K562 (cell line): ENCODE measurements around the gene SIGLEC11. TPM values are rescaled to one million over a fixed set of nuclear protein-coding genes. Genes with fewer than 3 reads are reported as not detected.

Experiments used
- ATAC-seq: fragments of 200-7000 bp; cut with Tn5 transposase; 3 replicates; pipeline ENCODE4 v1.9.1; 2020; ENCODE audit warnings: moderate library complexity
- BruUV-seq: library from RNA; stranded (reverse); fragments of 400-500 nt; replicated peaks from 2 replicates; lab custom pipeline; 2021; lab: Mats Ljungman, UMichigan
- CTCF ChIA-PET: fragments of 300-600 bp; formaldehyde crosslinking; extraction: SDS; loops from one replicate; lab custom pipeline; 2021; ENCODE audit warnings: low intra/inter-chr PET ratio; lab: Yijun Ruan, JAX
- POLR2A ChIA-PET: fragments of 300-600, 350-650 bp; sonication (Branson Sonifier 250); formaldehyde crosslinking; extraction: SDS; loops from one replicate; lab custom pipeline; 2021; ENCODE audit warnings: antibody characterized with exemption, inconsistent platforms; lab: Yijun Ruan, JAX
- DNase-seq, 4 experiments: peaks; one replicate each; pipeline versions ENCODE4 v3.0.0 to v3.0.0-alpha.2; 2011 to 2018; ENCODE audit warnings: low spot score in 3 of 4, mixed read lengths in 3 of 4; ENCODE audit errors: extremely low read depth in 1 of 4
- FAIRE-seq: peaks from 2 replicates; lab custom pipeline; 2011; peaks lifted over from hg19 to GRCh38; lab: Jason Lieb, UNC
- H2AFZ ChIP-seq: 2 replicates; pipeline ENCODE4 v1.6.0; 2011; ENCODE audit warnings: low read depth, low read length, control low read depth, inconsistent platforms
- H3K27ac ChIP-seq: fragments of 200-600 bp; 3 replicates; pipeline ENCODE4 v1.8.0; 2011; ENCODE audit warnings: low read depth, mild to moderate bottlenecking, control low read depth, inconsistent platforms, low read length, moderate library complexity, mixed read lengths; ENCODE audit errors: extremely low read depth
- H3K27me3 ChIP-seq, 2 experiments: fragments of 300-600 bp in 1 of 2; 2 replicates in 1 of 2; 3 replicates in 1 of 2; pipeline versions ENCODE4 v1.6.0 to v1.8.0; 2011; ENCODE audit warnings: inconsistent platforms in 2 of 2, low read length in 2 of 2, mild to moderate bottlenecking in 1 of 2, mixed read lengths in 1 of 2, moderate library complexity in 1 of 2; ENCODE audit not compliant: control insufficient read depth in 2 of 2, insufficient read depth in 2 of 2
- H3K36me3 ChIP-seq: fragments of 300-600 bp; 3 replicates; pipeline ENCODE4 v1.8.0; 2011; ENCODE audit warnings: mild to moderate bottlenecking, low read length, inconsistent platforms; ENCODE audit not compliant: control insufficient read depth, insufficient read depth
- H3K4me1 ChIP-seq, 2 experiments: fragments of 200-600 bp in 1 of 2; replicated peaks in 1 of 2; 2 replicates in 1 of 2; 3 replicates in 1 of 2; pipeline versions ENCODE4 v1.5.1 to v1.8.0; 2011; ENCODE audit warnings: inconsistent platforms in 2 of 2, low read length in 2 of 2, mild to moderate bottlenecking in 1 of 2, mixed read lengths in 1 of 2, moderate library complexity in 1 of 2; ENCODE audit not compliant: control insufficient read depth in 2 of 2, insufficient read depth in 2 of 2
- H3K4me2 ChIP-seq: 2 replicates; pipeline ENCODE4 v1.6.1; 2011; ENCODE audit warnings: low read length, control low read depth, inconsistent platforms, mixed read lengths; ENCODE audit not compliant: insufficient read depth
- H3K4me3 ChIP-seq: fragments of 200-600 bp; sonication (generic), shearing (Covaris generic); 2 replicates; pipeline ENCODE4 v1.5.1; 2016; ENCODE audit warnings: control low read depth, inconsistent platforms
- H3K79me2 ChIP-seq: fragments of 200-600 bp; 3 replicates; pipeline ENCODE4 v1.8.0; 2011; ENCODE audit warnings: low read length, inconsistent platforms; ENCODE audit not compliant: control insufficient read depth, insufficient read depth
- H3K9ac ChIP-seq, 2 experiments: 2 replicates each; pipeline versions ENCODE4 v1.6.0 to v1.6.1; 2011; ENCODE audit warnings: low read depth in 2 of 2, low read length in 2 of 2, control low read depth in 1 of 2, inconsistent platforms in 1 of 2, mild to moderate bottlenecking in 1 of 2, mixed read lengths in 1 of 2; ENCODE audit not compliant: insufficient read depth in 1 of 2
- H3K9me1 ChIP-seq: one replicate; pipeline ENCODE4 v1.6.0; 2011; ENCODE audit warnings: inconsistent platforms, mild to moderate bottlenecking, low read length, moderate library complexity; ENCODE audit not compliant: control insufficient read depth, insufficient read depth
- H3K9me3 ChIP-seq: replicated peaks from 2 replicates; pipeline ENCODE4 v1.5.1; 2011; ENCODE audit warnings: low read depth, low read length, inconsistent platforms; ENCODE audit not compliant: control insufficient read depth, insufficient read depth
- H4K20me1 ChIP-seq: replicated peaks from 2 replicates; pipeline ENCODE4 v1.6.1; 2011; ENCODE audit warnings: low read length, inconsistent platforms, mixed read lengths; ENCODE audit not compliant: control insufficient read depth, insufficient read depth
- DPF2 ChIP-seq: fragments of 450-650 bp; IDR thresholded peaks from 2 replicates; pipeline ENCODE4 v1.6.1; 2016
- ETV1 ChIP-seq: fragments of 450-650 bp; conservative IDR thresholded peaks from 2 replicates; pipeline ENCODE4 v1.6.1; 2016; ENCODE audit warnings: missing genetic modification characterization, control low read depth, low read depth, missing compliant biosample characterization
- HDAC1 ChIP-seq, 2 experiments: fragments of 450-650 bp; IDR thresholded peaks; 2 replicates each; pipeline ENCODE4 v1.6.1; 2016 to 2017; ENCODE audit warnings: inconsistent platforms in 1 of 2, mild to moderate bottlenecking in 1 of 2, moderate library complexity in 1 of 2
- KLF6 ChIP-seq: fragments of 250-450 bp; sonication (Bioruptor Pico); IDR thresholded peaks from 2 replicates; pipeline ENCODE4 v1.4.0; 2020; ENCODE audit warnings: mild to moderate bottlenecking, moderate library complexity, borderline replicate concordance
- POLR2G ChIP-seq: fragments of 200-400 bp; formaldehyde crosslinking; IDR thresholded peaks from 2 replicates; pipeline ENCODE4 v1.6.1; 2017; ENCODE audit warnings: low read depth, mild to moderate bottlenecking, antibody characterized with exemption, low read length, moderate library complexity
- RBFOX2 ChIP-seq: fragments of 200-400 bp; formaldehyde crosslinking; IDR thresholded peaks from 2 replicates; pipeline ENCODE4 v1.6.1; 2017; ENCODE audit warnings: low read depth, mild to moderate bottlenecking, low read length, moderate library complexity
- SETDB1 ChIP-seq: IDR thresholded peaks from one replicate; pipeline ENCODE4 v1.6.1; 2012; ENCODE audit warnings: low read length, control low read depth, inconsistent platforms
- SLC30A9 ChIP-seq: fragments of 250-450 bp; sonication (Bioruptor Pico); IDR thresholded peaks from 2 replicates; pipeline ENCODE4 v1.8.0; 2022; ENCODE audit warnings: mild to moderate bottlenecking, moderate library complexity
- U2AF2 ChIP-seq: fragments of 200-400 bp; formaldehyde crosslinking; optimal IDR thresholded peaks from 2 replicates; pipeline ENCODE3; 2017; ENCODE audit warnings: low read depth, mild to moderate bottlenecking, low read length
- ZBTB49 ChIP-seq: sonication (generic); formaldehyde crosslinking; IDR thresholded peaks from 2 replicates; pipeline ENCODE4 v1.8.0; 2022; ENCODE audit warnings: missing genetic modification reagents, mild to moderate bottlenecking, borderline replicate concordance
- ZFP1 ChIP-seq: fragments of 450-650 bp; formaldehyde crosslinking; IDR thresholded peaks from 2 replicates; pipeline ENCODE4 v1.4.0; 2020; ENCODE audit warnings: mild to moderate bottlenecking, mixed read lengths
- ZNF197 ChIP-seq: fragments of 200-800 bp; sonication (Bioruptor generic); IDR thresholded peaks from 2 replicates; pipeline ENCODE4 v1.6.1; 2016; ENCODE audit warnings: low read depth, missing genetic modification characterization, missing compliant biosample characterization
- ZNF644 ChIP-seq: fragments of 200-800 bp; sonication (Bioruptor generic); IDR thresholded peaks from 2 replicates; pipeline ENCODE4 v1.6.1; 2016; ENCODE audit warnings: low read depth, missing genetic modification characterization, missing compliant biosample characterization
- WGBS: fragments of 100-300 bp; shearing (Covaris generic); methylation state at CpG from one replicate; pipeline ENCODE4 v1.1.6; 2016; ENCODE audit warnings: low coverage, mixed read lengths; ENCODE audit not compliant: insufficient coverage; ENCODE audit errors: missing lambda C conversion rate; 5-methylcytosine and 5-hydroxymethylcytosine counted together
- in situ Hi-C: fragments of 300-500 bp; cut with MboI; formaldehyde crosslinking; loops from 4 replicates; pipeline ENCODE4 v1.15.0; 2018; ENCODE audit warnings: inconsistent platforms, mixed read lengths
- intact Hi-C: fragments of 100-400 bp; cut with micrococcal nuclease; formaldehyde crosslinking; loops from 2 replicates; pipeline ENCODE4 v1.14.2; 2022
- polyA plus RNA-seq, 8 experiments: library from polyadenylated mRNA; depleted of rRNA in 4 of 8; stranded (reverse) in 5 of 8; unstranded in 3 of 8; fragments of >200 nt; fragmentation: Nextera tagmentation in 2 of 8; fragmentation: Illumina TruSeq in 1 of 8; extraction: Ambion mirVana in 2 of 8; extraction: Trizol in 1 of 8; gene quantifications; 2 replicates each; pipeline versions ENCODE4 v1.2.1 to v1.2.3, GENCODE V29; 2011 to 2014; ENCODE audit warnings: inconsistent platforms in 1 of 8, missing spikeins in 1 of 8
- total RNA-seq, 7 experiments: library from RNA; depleted of rRNA in 6 of 7; stranded (reverse); fragments of >200 nt in 6 of 7; fragmentation: Illumina TruSeq in 2 of 7; extraction: Trizol in 2 of 7; gene quantifications; 2 replicates each; pipeline versions ENCODE4 v1.2.1 to v1.2.3, GENCODE V29; 2011 to 2021; ENCODE audit warnings: low replicate concordance in 1 of 7
- TF ChIP-seq, protein P1 (sequence below): sonication (generic); IDR thresholded peaks from 2 replicates; pipeline ENCODE4 v1.6.1; 2016
- TF ChIP-seq, protein P2 (sequence below): sonication (generic); formaldehyde crosslinking; IDR thresholded peaks from 2 replicates; pipeline ENCODE4 v1.8.0; 2023; ENCODE audit warnings: mild to moderate bottlenecking, missing genetic modification reagents

Gene SIGLEC11
- total and polyA plus RNA-seq, 9 of the 15 experiments (the other 6 are each of a cell fraction or from before 2014, with no cell fraction given): not detected

DNA sequence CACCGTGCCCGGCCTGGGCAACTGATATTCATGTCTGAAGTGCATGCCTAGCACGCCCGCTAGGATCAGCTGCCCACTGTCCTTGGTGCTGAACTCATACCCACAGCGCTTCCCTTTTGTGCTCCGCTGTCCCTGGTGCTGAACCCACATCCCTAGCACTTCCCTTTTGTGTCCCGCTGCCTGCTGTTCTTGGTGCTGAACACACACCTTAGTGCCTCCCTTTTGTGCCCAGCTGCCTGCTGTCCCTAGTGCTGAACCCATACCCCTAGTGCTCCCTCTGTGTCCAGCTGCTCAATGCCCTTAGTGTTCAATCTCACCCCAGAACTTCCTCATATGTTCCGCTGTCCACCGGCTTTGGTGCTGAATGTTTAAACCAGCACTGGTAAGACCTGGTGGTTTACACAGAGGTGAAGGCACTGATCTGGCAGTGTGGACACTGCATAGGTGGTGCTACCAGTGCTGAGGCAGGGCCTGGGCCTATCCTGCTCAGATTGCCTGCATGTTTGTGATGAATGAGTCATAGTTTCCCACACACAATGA, 26.3 kb upstream of the SIGLEC11 start:
- Histone ChIP-seq H3K79me2 (no peaks in the 10 kb centered on the region), H3K4me2 (no peak overlapping the region), H3K4me3 (no peak overlapping the region), H3K27me3 (no peaks in the 10 kb centered on the region), H3K9ac (no peak overlapping the region), H4K20me1 (peaks cover 26% of the 10 kb centered on the region), H2AFZ (no peak overlapping the region), H3K27ac (no peak overlapping the region), H3K9me3 (no peaks in the 10 kb centered on the region), H3K36me3 (peaks cover 29% of the 10 kb centered on the region; the same call in 2 of the 3 replicates), H3K4me1 (peaks cover 6 to 14% of the 10 kb centered on the region in 2 experiments; a peak in 4 of 5 replicates), H3K9me1 (peaks cover 3% of the 10 kb centered on the region)
- ChIA-PET CTCF (interaction anchor here (1.4 kb wide), 1 partner anchor 49 kb away, joined by 4 read pairs; no protein-coding TSS in a partner anchor), POLR2A (interaction anchor here (0.8 to 1.2 kb wide), 3 partner anchors 9 to 55 kb away, joined by 3 read pairs; no protein-coding TSS in a partner anchor)
- peak; percentile 70 to 92 (median 78) for DNase-seq
- in situ Hi-C loops (no loop called here), intact Hi-C loops (loop anchor here (1.0 kb wide), 1 partner anchor 50 kb away; no protein-coding TSS in a partner anchor)
- FAIRE-seq: peak; percentile 85
- ATAC-seq: peak; percentile 84
- no TSS peak for BruUV-seq
- 29% methylated on average over 9 of the region's 9 CpGs for WGBS
- peak; percentile 100 for TF ChIP-seq HDAC1 (IDR thresholded peaks at IDR 0.05)
- TF ChIP-seq U2AF2: no peak
- TF ChIP-seq ZNF644: peak; percentile 100
- TF ChIP-seq POLR2G: no peak
- no peak for TF ChIP-seq SETDB1
- TF ChIP-seq DPF2: peak; percentile 89
- TF ChIP-seq, protein P1, sequence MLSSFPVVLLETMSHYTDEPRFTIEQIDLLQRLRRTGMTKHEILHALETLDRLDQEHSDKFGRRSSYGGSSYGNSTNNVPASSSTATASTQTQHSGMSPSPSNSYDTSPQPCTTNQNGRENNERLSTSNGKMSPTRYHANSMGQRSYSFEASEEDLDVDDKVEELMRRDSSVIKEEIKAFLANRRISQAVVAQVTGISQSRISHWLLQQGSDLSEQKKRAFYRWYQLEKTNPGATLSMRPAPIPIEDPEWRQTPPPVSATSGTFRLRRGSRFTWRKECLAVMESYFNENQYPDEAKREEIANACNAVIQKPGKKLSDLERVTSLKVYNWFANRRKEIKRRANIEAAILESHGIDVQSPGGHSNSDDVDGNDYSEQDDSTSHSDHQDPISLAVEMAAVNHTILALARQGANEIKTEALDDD: no peak
- peak; percentile 94; the same call in 1 of the 2 replicates for TF ChIP-seq KLF6 (CRISPR knock-in tag)
- peak; percentile 100 for TF ChIP-seq ZNF197 (CRISPR knock-in tag)
- peak; percentile 91 for TF ChIP-seq ETV1
- no peak; the same call in 1 of the 2 replicates for TF ChIP-seq ZFP1 (CRISPR knock-in tag)
- TF ChIP-seq, protein P2, sequence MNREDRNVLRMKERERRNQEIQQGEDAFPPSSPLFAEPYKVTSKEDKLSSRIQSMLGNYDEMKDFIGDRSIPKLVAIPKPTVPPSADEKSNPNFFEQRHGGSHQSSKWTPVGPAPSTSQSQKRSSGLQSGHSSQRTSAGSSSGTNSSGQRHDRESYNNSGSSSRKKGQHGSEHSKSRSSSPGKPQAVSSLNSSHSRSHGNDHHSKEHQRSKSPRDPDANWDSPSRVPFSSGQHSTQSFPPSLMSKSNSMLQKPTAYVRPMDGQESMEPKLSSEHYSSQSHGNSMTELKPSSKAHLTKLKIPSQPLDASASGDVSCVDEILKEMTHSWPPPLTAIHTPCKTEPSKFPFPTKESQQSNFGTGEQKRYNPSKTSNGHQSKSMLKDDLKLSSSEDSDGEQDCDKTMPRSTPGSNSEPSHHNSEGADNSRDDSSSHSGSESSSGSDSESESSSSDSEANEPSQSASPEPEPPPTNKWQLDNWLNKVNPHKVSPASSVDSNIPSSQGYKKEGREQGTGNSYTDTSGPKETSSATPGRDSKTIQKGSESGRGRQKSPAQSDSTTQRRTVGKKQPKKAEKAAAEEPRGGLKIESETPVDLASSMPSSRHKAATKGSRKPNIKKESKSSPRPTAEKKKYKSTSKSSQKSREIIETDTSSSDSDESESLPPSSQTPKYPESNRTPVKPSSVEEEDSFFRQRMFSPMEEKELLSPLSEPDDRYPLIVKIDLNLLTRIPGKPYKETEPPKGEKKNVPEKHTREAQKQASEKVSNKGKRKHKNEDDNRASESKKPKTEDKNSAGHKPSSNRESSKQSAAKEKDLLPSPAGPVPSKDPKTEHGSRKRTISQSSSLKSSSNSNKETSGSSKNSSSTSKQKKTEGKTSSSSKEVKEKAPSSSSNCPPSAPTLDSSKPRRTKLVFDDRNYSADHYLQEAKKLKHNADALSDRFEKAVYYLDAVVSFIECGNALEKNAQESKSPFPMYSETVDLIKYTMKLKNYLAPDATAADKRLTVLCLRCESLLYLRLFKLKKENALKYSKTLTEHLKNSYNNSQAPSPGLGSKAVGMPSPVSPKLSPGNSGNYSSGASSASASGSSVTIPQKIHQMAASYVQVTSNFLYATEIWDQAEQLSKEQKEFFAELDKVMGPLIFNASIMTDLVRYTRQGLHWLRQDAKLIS: peak; percentile 100
- TF ChIP-seq ZBTB49 (CRISPR knock-in tag): peak; percentile 100
- 0 out of 2 replicates have a peak, but pooled peaks have one; percentile 23 for TF ChIP-seq RBFOX2
- peak; percentile 80; the same call in 1 of the 2 replicates for TF ChIP-seq SLC30A9 (CRISPR knock-in tag)
